ENCODE measurements around the gene STRBP. TPM values are rescaled to one million over a fixed set of nuclear protein-coding genes. Genes with fewer than 3 reads are reported as not detected.

STRBP gene
- total RNA-seq, 1 donor from 2014 or later, result 22.1 TPM

DNA sequence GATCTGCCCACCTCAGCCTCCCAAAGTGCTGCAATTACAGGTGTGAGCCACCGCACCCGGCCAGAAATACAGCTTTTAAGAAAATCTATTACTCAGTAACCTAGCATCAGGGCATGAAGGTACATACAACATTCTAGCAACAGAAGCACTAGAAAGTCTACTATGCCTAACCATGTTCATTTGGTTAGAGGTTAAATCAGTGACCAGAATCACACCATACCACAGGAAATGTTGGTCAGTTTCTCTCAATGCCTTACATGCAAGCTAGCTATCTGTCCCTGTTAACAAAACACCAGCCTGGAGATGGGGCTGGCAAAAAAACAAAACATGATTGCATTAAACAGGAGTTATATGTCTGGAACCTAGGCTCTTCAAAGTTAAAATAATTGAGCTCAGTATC is 104.1 kb downstream of the STRBP start:
- no peak for DNase-seq (ENCODE audit: low spot score)
- Mint-ChIP-seq H3K4me3 (no peak overlapping the region), H3K36me3 (ENCODE audit: low read depth) (no peaks in the 10 kb centered on the region), H3K9me3 (no peaks in the 10 kb centered on the region), H3K4me1 (ENCODE audit: low read depth) (no peaks in the 10 kb centered on the region), H3K27ac (no peak overlapping the region), H3K27me3 (ENCODE audit: insufficient read depth) (no peaks in the 10 kb centered on the region)
- intact Hi-C loops (cut with micrococcal nuclease), result no loop called here

DNA sequence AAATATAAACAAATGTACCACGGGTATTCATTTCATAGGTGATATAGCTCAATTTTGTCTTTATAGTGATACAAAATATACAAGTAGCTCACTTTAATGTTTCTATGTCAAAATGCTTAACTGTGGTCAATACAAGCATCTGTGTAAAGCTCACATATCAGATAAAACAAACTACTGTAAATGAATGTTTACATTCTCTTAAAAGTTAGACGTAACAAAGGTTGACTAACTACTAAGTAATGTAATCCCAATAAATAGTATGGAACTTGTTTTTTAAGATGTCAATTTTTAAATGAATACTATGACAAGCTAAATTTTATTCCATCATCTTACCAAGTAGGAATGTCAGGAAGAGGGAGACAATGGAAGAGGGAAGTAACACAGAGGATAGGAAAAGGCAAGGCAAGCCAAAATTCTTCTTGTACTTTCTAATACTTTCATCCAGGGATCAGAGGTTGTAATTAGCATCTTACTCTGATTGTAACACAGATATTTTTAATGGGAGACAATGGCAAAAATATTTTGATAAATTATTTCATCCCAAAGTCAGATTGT is 105.5 kb downstream of the STRBP start:
- no peaks in the 10 kb centered on the region for H3K9me3 Mint-ChIP-seq
- no peak for DNase-seq (ENCODE audit: low spot score)
- H3K4me3 Mint-ChIP-seq, result no peak overlapping the region
- H3K4me1 Mint-ChIP-seq (ENCODE audit: low read depth), result no peaks in the 10 kb centered on the region
- H3K27me3 Mint-ChIP-seq (ENCODE audit: insufficient read depth), result no peaks in the 10 kb centered on the region
- H3K27ac Mint-ChIP-seq, result no peak overlapping the region
- no peaks in the 10 kb centered on the region for H3K36me3 Mint-ChIP-seq (ENCODE audit: low read depth)
- intact Hi-C loops (cut with micrococcal nuclease), result no loop called here

DNA sequence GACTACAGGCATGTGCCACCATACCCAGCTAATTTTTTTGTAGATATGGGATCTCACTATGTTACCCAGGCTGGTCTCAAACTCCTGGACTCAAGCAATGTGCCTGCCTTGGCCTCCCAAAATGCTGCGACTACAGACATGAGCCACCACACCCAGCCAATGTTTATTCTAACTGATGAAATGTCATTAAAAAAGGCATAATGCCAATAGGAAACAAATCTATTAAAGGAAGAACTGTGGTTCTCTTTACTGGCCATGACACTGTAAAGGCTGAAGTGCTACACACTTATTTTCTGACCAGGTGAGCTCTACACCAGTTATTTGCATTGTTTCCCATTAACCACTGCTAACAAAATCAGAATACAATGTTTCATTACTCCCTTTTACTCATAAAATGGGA is 106.0 kb downstream of the STRBP start:
- Mint-ChIP-seq H3K27me3 (ENCODE audit: insufficient read depth) (no peaks in the 10 kb centered on the region), H3K4me3 (no peak overlapping the region), H3K27ac (no peak overlapping the region), H3K36me3 (ENCODE audit: low read depth) (peaks cover under 1% of the 10 kb centered on the region), H3K4me1 (ENCODE audit: low read depth) (no peaks in the 10 kb centered on the region), H3K9me3 (no peaks in the 10 kb centered on the region)
- DNase-seq (ENCODE audit: low spot score), result no peak
- intact Hi-C loops (cut with micrococcal nuclease), result no loop called here

DNA sequence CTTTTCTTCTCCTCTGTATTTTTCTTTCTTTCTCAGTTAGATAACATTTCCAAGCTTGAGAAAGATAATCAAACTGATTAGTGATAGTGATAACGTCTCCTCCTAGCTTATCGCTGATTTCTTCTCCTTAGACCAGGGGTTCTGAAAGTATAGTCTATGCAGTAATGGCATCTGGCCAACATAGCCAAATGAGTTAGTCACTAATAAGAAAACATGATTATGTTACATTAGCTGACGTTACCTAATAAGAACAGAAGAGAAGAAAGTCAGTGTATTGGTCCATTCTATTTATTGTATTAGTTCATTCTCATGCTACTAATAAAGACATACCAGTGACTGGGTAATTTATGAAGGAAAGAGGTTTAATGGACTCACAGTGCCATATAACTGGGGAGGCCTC is 111.2 kb downstream of the STRBP start:
- H3K4me1 Mint-ChIP-seq (ENCODE audit: low read depth), result no peaks in the 10 kb centered on the region
- H3K4me3 Mint-ChIP-seq, result no peak overlapping the region
- intact Hi-C loops (cut with micrococcal nuclease), result no loop called here
- H3K9me3 Mint-ChIP-seq, result no peaks in the 10 kb centered on the region
- peaks cover 4% of the 10 kb centered on the region for H3K36me3 Mint-ChIP-seq (ENCODE audit: low read depth)
- no peak overlapping the region for H3K27ac Mint-ChIP-seq
- no peaks in the 10 kb centered on the region for H3K27me3 Mint-ChIP-seq (ENCODE audit: insufficient read depth)
- DNase-seq (ENCODE audit: low spot score), result no peak

DNA sequence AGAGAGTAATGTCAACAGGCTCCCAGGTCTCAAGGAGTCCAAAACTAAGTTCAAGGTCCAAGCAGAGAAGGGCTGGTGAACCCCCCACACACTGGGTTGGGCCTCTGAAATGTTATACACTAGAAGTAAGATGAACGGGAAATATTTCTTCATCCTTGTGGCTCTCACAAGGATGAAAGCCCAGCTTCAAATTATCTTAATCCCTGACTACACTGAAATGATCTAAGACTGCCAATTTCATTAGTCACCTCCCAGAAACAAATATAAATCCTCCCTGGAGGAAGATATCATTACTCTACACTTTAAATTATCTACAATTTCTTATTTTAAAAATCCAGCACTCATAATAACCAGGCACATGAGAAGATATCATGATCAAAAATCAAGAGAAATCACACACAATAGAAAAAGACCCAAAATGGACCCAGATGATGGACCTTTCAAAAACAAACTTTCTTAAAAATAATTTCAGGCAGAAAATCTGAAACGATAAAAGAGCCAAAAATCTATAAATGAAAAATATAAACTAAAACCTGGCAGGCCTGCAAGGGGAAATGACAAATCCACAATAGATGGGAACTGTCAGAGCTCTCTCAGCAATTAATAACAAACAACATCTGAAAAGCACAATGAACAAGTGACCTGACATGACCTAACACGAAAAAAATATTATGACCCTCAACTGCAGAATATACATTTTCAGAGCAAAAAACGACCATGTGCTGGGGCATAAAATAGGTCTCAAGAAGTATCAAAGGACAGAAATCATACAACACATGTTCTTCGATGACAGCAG is 117.5 kb downstream of the STRBP start:
- Mint-ChIP-seq H3K9me3 (no peaks in the 10 kb centered on the region), H3K27me3 (ENCODE audit: insufficient read depth) (no peaks in the 10 kb centered on the region), H3K36me3 (ENCODE audit: low read depth) (peaks cover 7% of the 10 kb centered on the region), H3K4me3 (no peak overlapping the region), H3K4me1 (ENCODE audit: low read depth) (no peaks in the 10 kb centered on the region), H3K27ac (no peak overlapping the region)
- no peak for DNase-seq (ENCODE audit: low spot score)
- intact Hi-C loops (cut with micrococcal nuclease), result no loop called here

DNA sequence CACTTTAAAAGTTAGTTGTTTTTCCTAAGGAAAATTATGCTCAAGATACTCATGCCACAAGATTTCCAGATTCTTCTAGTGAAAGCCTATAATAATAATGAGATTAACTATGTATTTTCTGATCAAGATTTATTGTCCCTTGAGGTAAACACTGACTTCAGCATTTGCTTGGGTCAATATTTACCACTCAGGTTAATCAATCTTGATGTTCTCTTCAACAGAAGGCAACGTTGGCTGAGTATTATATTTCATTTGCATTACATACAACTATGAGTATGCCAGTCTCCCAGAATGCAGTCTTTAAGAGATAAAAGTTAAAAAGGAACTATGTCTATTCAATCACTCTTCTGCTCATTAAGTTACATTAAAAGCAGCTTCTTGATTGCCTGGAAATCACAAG is 119.3 kb downstream of the STRBP start:
- Mint-ChIP-seq H3K27me3 (ENCODE audit: insufficient read depth) (no peaks in the 10 kb centered on the region), H3K4me3 (no peak overlapping the region), H3K27ac (no peak overlapping the region), H3K36me3 (ENCODE audit: low read depth) (peaks cover 7% of the 10 kb centered on the region), H3K9me3 (no peaks in the 10 kb centered on the region), H3K4me1 (ENCODE audit: low read depth) (no peaks in the 10 kb centered on the region)
- intact Hi-C loops (cut with micrococcal nuclease), result no loop called here
- DNase-seq (ENCODE audit: low spot score), result no peak

DNA sequence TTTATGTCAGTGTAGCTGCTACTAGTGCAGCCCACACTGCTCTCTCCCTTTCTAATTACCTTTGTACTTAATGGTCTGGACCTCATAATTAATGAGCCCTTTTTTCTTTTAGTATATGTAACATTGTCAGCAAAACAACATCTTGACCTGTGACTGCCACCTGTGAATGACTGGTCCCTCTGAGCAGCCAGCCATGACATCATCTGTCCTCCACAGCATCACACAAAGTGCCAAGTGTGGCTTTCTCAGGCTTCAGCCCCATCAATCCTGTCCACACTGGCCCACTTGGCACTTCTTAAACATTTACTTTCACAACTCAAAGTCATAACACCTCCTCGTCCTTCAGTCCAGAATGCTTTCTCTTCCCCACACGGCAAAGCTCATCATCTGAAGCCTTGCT is 130.2 kb downstream of the STRBP start:
- Mint-ChIP-seq H3K36me3 (ENCODE audit: low read depth) (peaks cover 6% of the 10 kb centered on the region), H3K27ac (no peak overlapping the region), H3K9me3 (no peaks in the 10 kb centered on the region), H3K4me3 (no peak overlapping the region), H3K27me3 (ENCODE audit: insufficient read depth) (no peaks in the 10 kb centered on the region), H3K4me1 (ENCODE audit: low read depth) (peaks cover 6% of the 10 kb centered on the region)
- intact Hi-C loops (cut with micrococcal nuclease), result no loop called here
- no peak for DNase-seq (ENCODE audit: low spot score)

DNA sequence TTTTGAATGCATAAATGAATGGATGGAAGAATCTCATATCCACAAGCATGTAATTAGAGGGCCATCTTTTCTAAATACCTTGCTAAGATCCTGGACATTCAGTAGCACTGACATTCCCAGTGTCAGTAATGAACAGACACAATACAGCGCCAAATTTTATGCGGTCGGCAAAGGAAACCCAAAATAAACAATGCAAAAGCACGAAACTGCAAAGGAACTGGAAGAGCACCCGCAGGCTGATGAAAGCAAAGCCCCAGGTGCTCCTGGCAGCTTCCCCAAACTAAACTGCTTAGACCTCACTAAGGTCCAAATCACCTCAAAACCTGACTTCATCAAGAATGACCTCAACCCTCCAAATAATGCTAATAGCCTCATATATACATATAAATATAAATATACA is 133.0 kb downstream of the STRBP start:
- no peak overlapping the region for H3K27ac Mint-ChIP-seq
- intact Hi-C loops (cut with micrococcal nuclease), result no loop called here
- no peaks in the 10 kb centered on the region for H3K9me3 Mint-ChIP-seq
- no peak overlapping the region for H3K4me3 Mint-ChIP-seq
- peaks cover 4% of the 10 kb centered on the region for H3K36me3 Mint-ChIP-seq (ENCODE audit: low read depth)
- H3K27me3 Mint-ChIP-seq (ENCODE audit: insufficient read depth), result no peaks in the 10 kb centered on the region
- peaks cover 6% of the 10 kb centered on the region for H3K4me1 Mint-ChIP-seq (ENCODE audit: low read depth)
- DNase-seq (ENCODE audit: low spot score), result no peak

DNA sequence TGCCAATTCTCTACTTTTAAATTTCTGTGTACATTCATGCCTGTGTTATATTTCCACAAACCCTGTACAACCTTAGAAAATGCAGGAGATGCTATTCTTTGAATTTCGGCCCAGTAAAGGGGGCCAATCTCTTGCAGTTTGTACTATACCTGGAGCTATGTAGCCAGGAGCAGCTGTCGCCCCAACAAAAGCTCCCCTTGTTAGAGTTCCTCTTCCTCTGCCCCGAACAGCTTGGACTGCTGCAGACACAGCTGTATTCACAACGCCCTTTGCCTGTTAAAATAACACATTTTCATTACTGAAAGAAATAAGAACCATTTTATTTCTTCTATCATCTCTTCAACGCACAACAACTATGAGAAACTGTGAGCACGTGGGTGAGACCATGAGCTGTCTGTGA is 135.7 kb downstream of the STRBP start:
- peaks cover 1% of the 10 kb centered on the region for H3K36me3 Mint-ChIP-seq (ENCODE audit: low read depth)
- H3K4me1 Mint-ChIP-seq (ENCODE audit: low read depth), result no peaks in the 10 kb centered on the region
- no peak for DNase-seq (ENCODE audit: low spot score)
- H3K27ac Mint-ChIP-seq, result no peak overlapping the region
- no peak overlapping the region for H3K4me3 Mint-ChIP-seq
- no peaks in the 10 kb centered on the region for H3K27me3 Mint-ChIP-seq (ENCODE audit: insufficient read depth)
- no peaks in the 10 kb centered on the region for H3K9me3 Mint-ChIP-seq
- intact Hi-C loops (cut with micrococcal nuclease), result no loop called here

DNA sequence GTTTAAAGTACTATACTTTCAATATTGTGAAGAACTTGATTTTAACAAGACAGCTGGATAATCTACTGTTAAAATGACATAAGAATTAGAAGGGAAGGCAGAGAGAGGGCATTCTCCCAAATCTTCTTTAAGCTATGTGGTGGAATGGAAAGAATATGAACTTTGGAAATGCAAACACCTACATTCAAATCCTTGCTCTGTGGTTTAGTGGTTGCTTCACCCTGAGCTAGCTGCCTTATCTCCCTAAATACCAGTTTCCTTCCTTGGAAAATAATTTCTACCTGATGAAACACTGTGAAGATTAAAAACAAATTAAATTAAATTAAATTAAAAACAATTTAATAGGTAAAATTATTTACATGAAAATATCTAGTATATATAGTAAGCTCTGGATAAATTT is 136.4 kb downstream of the STRBP start:
- DNase-seq (ENCODE audit: low spot score), result no peak
- intact Hi-C loops (cut with micrococcal nuclease), result no loop called here
- no peaks in the 10 kb centered on the region for H3K4me1 Mint-ChIP-seq (ENCODE audit: low read depth)
- no peak overlapping the region for H3K27ac Mint-ChIP-seq
- peaks cover 1% of the 10 kb centered on the region for H3K36me3 Mint-ChIP-seq (ENCODE audit: low read depth)
- H3K9me3 Mint-ChIP-seq, result no peaks in the 10 kb centered on the region
- no peaks in the 10 kb centered on the region for H3K27me3 Mint-ChIP-seq (ENCODE audit: insufficient read depth)
- no peak overlapping the region for H3K4me3 Mint-ChIP-seq

DNA sequence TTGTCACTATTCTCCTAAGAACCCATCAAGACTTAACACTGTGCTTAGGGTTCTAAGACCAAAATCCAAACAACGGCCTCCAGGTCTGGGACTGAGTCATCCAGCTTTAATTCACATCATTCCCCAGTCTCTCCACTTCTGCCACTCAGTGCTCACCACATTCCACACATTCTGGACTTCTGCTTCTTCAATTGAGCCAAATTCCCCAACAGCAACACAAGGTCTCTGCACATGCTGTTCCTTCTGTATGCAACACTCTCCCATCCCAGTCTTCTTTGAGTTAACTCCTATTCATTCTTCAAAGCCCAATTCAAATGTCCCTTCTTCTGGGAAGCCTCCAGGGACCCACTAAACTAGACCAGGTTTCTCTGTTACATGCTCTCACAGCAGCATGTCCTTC is 137.1 kb downstream of the STRBP start:
- Mint-ChIP-seq H3K9me3 (no peaks in the 10 kb centered on the region), H3K4me3 (no peak overlapping the region), H3K27ac (no peak overlapping the region), H3K27me3 (ENCODE audit: insufficient read depth) (no peaks in the 10 kb centered on the region), H3K36me3 (ENCODE audit: low read depth) (peaks cover 2% of the 10 kb centered on the region), H3K4me1 (ENCODE audit: low read depth) (no peaks in the 10 kb centered on the region)
- no peak for DNase-seq (ENCODE audit: low spot score)
- intact Hi-C loops (cut with micrococcal nuclease), result no loop called here

DNA sequence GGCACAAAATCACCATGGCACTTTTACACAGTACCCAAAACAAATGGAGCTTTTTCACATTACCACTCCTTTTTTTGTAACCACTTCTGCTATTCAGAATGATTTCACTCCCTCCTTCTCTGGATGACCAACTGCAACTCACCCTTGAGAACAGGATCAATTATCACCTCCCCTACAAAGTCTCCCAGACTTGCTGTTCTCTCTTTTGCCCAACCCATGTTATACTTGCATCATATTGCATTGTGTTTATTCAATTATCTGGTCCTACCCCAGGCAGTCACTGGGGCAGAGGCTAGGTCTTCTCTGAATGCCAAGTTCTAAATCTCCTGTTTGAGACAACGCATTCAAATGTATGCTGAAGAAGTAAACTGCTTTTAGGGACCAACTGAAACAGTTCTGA is 139.0 kb downstream of the STRBP start:
- H3K4me1 Mint-ChIP-seq (ENCODE audit: low read depth), result no peaks in the 10 kb centered on the region
- no peaks in the 10 kb centered on the region for H3K9me3 Mint-ChIP-seq
- H3K36me3 Mint-ChIP-seq (ENCODE audit: low read depth), result peaks cover 4% of the 10 kb centered on the region
- DNase-seq (ENCODE audit: low spot score), result no peak
- no peaks in the 10 kb centered on the region for H3K27me3 Mint-ChIP-seq (ENCODE audit: insufficient read depth)
- intact Hi-C loops (cut with micrococcal nuclease), result no loop called here
- no peak overlapping the region for H3K4me3 Mint-ChIP-seq
- H3K27ac Mint-ChIP-seq, result no peak overlapping the region

DNA sequence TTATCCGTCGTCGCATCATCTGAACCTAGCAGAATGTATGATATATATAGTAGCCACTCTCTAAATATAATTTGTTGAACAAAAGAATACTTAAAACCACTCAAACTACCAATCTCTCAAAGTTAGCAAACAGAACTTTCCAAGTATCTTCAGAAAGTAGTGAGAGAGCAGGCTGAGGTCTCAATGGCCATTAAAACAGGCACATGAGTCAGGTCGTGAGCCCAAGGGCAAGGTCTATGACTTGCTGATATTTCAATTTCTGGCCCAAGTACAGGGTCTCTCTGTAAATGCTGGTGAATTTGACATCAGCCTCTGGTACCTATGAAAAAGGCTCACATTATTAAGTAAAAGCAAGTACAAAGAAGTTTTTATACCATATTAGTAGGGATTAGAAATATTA is 139.8 kb downstream of the STRBP start:
- Mint-ChIP-seq H3K36me3 (ENCODE audit: low read depth) (peaks cover 3% of the 10 kb centered on the region), H3K27ac (no peak overlapping the region), H3K4me1 (ENCODE audit: low read depth) (no peaks in the 10 kb centered on the region), H3K4me3 (no peak overlapping the region), H3K27me3 (ENCODE audit: insufficient read depth) (no peaks in the 10 kb centered on the region), H3K9me3 (no peaks in the 10 kb centered on the region)
- intact Hi-C loops (cut with micrococcal nuclease), result no loop called here
- no peak for DNase-seq (ENCODE audit: low spot score)

Measured in activated T-helper 1 cell treated with anti-CD3 and anti-CD28 coated beads, Interleukin-12 subunit alpha, Interleukin-12 subunit beta, Interleukin-2, Interleukin-4 antibody, amounts not matched to agents 30 ng/mL and 10 ng/mL and 1 ng/mL, durations not matched to agents 14 hours and 24 hours and 36 hours (primary cell).